ENCODE data around the gene PHYH. TPM values are rescaled to one million over a fixed set of nuclear protein-coding genes. Genes with fewer than 3 reads are reported as not detected.
A peak's percentile ranks its signal among the peaks of the same experiment; 100 is the strongest.

PHYH gene
- total RNA-seq, 2 donors from 2014 or later, result 44.6 to 89.1 TPM

- no peak for TF ChIP-seq CTCF (IDR thresholded peaks at IDR 0.05)
- peaks cover 0 to 37% of the 10 kb centered on the region in 2 donors for H3K4me1 ChIP-seq
- no peaks in the 10 kb centered on the region for H3K9me3 ChIP-seq
- DNase-seq (ENCODE audit: low spot score), result no peak
- no peaks in the 10 kb centered on the region for H3K27me3 ChIP-seq
- peak overlapping the region; percentile 70 to 88 for H3K4me3 ChIP-seq
- no peaks in the 10 kb centered on the region for H3K36me3 ChIP-seq
- H3K27ac ChIP-seq, result peak overlapping the region; percentile 91 to 96
Observed at GRCh38 chr10:13346283-13347042, 46.6 kb upstream of the PHYH start.

- no peaks in the 10 kb centered on the region for H3K36me3 ChIP-seq
- H3K4me3 ChIP-seq, result no peak overlapping the region
- H3K4me1 ChIP-seq, result peaks cover 0 to 29% of the 10 kb centered on the region in 2 donors
Observed at GRCh38 chr10:13340626-13341376, 40.9 kb upstream of the PHYH start.

GRCh38 chr10:13340068-13340467 lies 40.2 kb upstream of the PHYH start:
- no peak for TF ChIP-seq CTCF (IDR thresholded peaks at IDR 0.05)
- H3K9me3 ChIP-seq, result no peaks in the 10 kb centered on the region
- peak overlapping the region; percentile 14 to 30 for H3K27ac ChIP-seq
- H3K27me3 ChIP-seq, result no peaks in the 10 kb centered on the region
- H3K4me3 ChIP-seq, result peak overlapping the region in 1 of 2 donors; percentile 3
- H3K4me1 ChIP-seq, result peaks cover 0 to 23% of the 10 kb centered on the region in 2 donors
- H3K36me3 ChIP-seq, result no peaks in the 10 kb centered on the region
- DNase-seq (ENCODE audit: low spot score), result no peak

More at GRCh38 chr10:13340626-13341376, 40.9 kb upstream of the PHYH start:
- no peak for TF ChIP-seq CTCF (IDR thresholded peaks at IDR 0.05)
- Histone ChIP-seq H3K9me3 (no peaks in the 10 kb centered on the region), H3K27ac (peak overlapping the region; percentile 14 to 30), H3K27me3 (no peaks in the 10 kb centered on the region)
- DNase-seq (ENCODE audit: low spot score), result no peak

- peaks cover 6% of the 10 kb centered on the region for H3K36me3 ChIP-seq
- H3K4me1 ChIP-seq, result peaks cover 0 to 23% of the 10 kb centered on the region in 2 donors
- H3K9me3 ChIP-seq, result no peaks in the 10 kb centered on the region
- no peak for DNase-seq (ENCODE audit: low spot score)
- H3K27me3 ChIP-seq, result no peaks in the 10 kb centered on the region
- no peak overlapping the region for H3K4me3 ChIP-seq
- H3K27ac ChIP-seq, result peak overlapping the region; percentile 11 to 14
- TF ChIP-seq CTCF (IDR thresholded peaks at IDR 0.05), result no peak
Observed at GRCh38 chr10:13338390-13339110, 38.7 kb upstream of the PHYH start.

- peaks cover 0 to 23% of the 10 kb centered on the region in 2 donors for H3K4me1 ChIP-seq
- no peak overlapping the region for H3K27ac ChIP-seq
- peaks cover 13% of the 10 kb centered on the region for H3K36me3 ChIP-seq
- TF ChIP-seq CTCF (IDR thresholded peaks at IDR 0.05), result no peak
- DNase-seq (ENCODE audit: low spot score), result no peak
- H3K4me3 ChIP-seq, result no peak overlapping the region
- no peaks in the 10 kb centered on the region for H3K27me3 ChIP-seq
- H3K9me3 ChIP-seq, result no peaks in the 10 kb centered on the region
Observed at GRCh38 chr10:13337827-13338196, 37.9 kb upstream of the PHYH start.
